Bronchial epithelial cell (primary cell): ENCODE data around the gene SVOP. TPM values are rescaled to one million over a fixed set of nuclear protein-coding genes. Genes with fewer than 3 reads are reported as not detected.
"Not testable (repeated sequence)": the region's sequence is repeated elsewhere in the genome, so short reads cannot be mapped to it uniquely, and the experiment has no call there.

Experiments
- DNase-seq: peaks from one replicate; pipeline ENCODE4 v3.0.0-alpha.2; 2010; ENCODE audit warnings: low read depth
- FAIRE-seq: peaks from 2 replicates; lab custom pipeline; 2011; peaks lifted over from hg19 to GRCh38; lab: Jason Lieb, UNC
- H3K27me3 ChIP-seq: 2 replicates; pipeline ENCODE4 v1.5.1; 2011; ENCODE audit warnings: low read length; ENCODE audit not compliant: control insufficient read depth, insufficient read depth
- H3K36me3 ChIP-seq: 2 replicates; pipeline ENCODE4 v1.5.1; 2011; ENCODE audit warnings: low read length; ENCODE audit not compliant: control insufficient read depth, insufficient read depth
- H3K4me3 ChIP-seq: 2 replicates; pipeline ENCODE4 v1.5.1; 2011; ENCODE audit warnings: mild to moderate bottlenecking, low read depth, low read length, control low read depth
- CTCF ChIP-seq: IDR thresholded peaks from 2 replicates; pipeline ENCODE4 v1.5.1; 2011; ENCODE audit warnings: mild to moderate bottlenecking, moderate library complexity, low read length, control low read depth, inconsistent platforms; ENCODE audit not compliant: insufficient read depth, severe bottlenecking
- total RNA-seq: library from RNA; depleted of rRNA; stranded (reverse); fragments of >200 nt; gene quantifications from 2 replicates; pipeline ENCODE4 v1.2.1, GENCODE V29; 2014

Gene SVOP
- total RNA-seq, 1 donor from 2014 or later: not detected

DNA sequence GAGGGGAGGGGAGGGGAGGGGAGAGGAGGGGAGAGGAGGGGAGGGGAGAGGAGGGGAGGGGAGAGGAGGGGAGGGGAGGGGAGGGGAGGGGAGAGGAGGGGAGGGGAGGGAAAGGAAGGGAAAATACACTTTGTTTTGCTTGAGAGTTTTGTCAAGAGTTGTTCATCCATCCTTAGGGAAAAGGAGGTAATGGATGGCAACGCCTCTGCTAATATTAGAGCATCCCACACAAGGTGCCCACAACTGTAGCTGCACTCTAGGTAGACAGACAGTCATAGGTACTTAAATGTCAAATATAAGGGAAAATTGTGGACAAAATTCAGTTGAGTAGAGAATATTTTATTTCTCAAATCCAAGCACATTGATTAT, 161.0 kb downstream of the SVOP start:
- FAIRE-seq: no peak
- no peak for TF ChIP-seq CTCF

GRCh38 chr12:108859141-108859922, 161.5 kb downstream of the SVOP start:
- not testable (repeated sequence) for DNase-seq, FAIRE-seq, H3K4me3 ChIP-seq, H3K27me3 ChIP-seq, H3K36me3 ChIP-seq

More for the DNA sequence above, 161.0 kb downstream of the SVOP start:
- H3K36me3 ChIP-seq: no peaks in the 10 kb centered on the region
- H3K27me3 ChIP-seq: no peaks in the 10 kb centered on the region
- DNase-seq: no peak
- no peak overlapping the region for H3K4me3 ChIP-seq

DNA sequence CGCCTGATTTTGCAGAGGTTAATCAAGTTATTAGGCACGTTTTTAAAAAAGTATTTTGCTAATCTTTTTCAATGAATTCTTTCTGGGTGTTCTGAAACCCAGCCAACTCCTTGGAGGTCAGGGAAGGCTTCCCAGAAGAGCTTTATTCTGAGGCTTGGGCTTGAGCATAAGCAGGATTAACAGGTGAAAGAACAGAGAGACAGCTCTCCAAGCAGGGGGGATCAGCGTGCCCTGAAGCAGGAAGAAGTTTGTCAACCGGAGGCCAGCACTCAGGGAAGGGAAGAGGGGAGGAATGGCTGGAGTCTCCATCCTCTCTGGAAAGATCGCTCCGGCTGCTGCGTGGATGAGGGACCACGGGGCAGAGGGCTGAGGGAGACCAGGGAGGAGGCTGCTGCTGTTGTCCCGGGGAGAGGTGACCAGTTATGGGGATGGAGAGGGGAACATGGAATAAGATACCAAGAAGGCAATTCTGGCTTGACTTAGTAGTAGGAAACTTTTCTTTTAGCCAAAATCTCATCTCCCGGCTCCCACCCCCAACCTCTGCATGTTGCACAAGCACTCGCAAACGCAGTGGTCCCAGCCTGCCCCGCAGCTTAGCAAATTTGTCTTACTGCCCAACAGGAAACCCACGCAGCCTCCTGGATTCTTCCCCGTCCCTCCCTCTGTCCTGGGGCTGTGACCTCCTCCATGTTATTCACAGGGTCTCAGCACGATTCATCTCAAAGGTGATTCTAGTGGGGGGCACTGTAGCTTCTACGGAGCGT, 162.4 kb downstream of the SVOP start:
- Histone ChIP-seq H3K36me3 (no peaks in the 10 kb centered on the region), H3K27me3 (no peaks in the 10 kb centered on the region), H3K4me3 (peak overlapping the region; percentile 42)
- FAIRE-seq (no peak), DNase-seq (no peak)
- no peak for TF ChIP-seq CTCF

Other genes with a start within 250 kb of the SVOP start
- 7.1 and 8.1 TPM in 2 replicates for gene SSH1, start 163.5 kb downstream of the SVOP start, total RNA-seq
- gene DAO, start 141.0 kb downstream of the SVOP start, total RNA-seq: not detected in 2 replicates
- 3.9 and 4.5 TPM in 2 replicates for gene USP30, start 31.5 kb upstream of the SVOP start, total RNA-seq
- gene ALKBH2, start 72.4 kb upstream of the SVOP start, total RNA-seq: 24.6 and 47.9 TPM in 2 replicates
- gene UNG, start 76.5 kb upstream of the SVOP start, total RNA-seq: 14.8 and 24.2 TPM in 2 replicates
- 0.79 and 1.4 TPM in 2 replicates for gene ACACB, start 95.5 kb upstream of the SVOP start, total RNA-seq